OCI-LY3 (cell line): Measurements from ENCODE around the gene ARHGAP42.

ENCODE experiments used
- EZH2phosphoT487 ChIP-seq: fragments of 200-600 bp; shearing (Covaris generic); IDR thresholded peaks from 2 replicates; pipeline ENCODE4 v1.6.1; 2018; ENCODE audit warnings: antibody characterized with exemption, mixed run types, low read depth
- TF ChIP-seq, protein P1 (sequence below): fragments of 200-600, 300-600 bp; sonication (generic); IDR thresholded peaks from 2 replicates; pipeline ENCODE4 v1.5.1; 2014; ENCODE audit warnings: antibody characterized with exemption, low read length, low read depth

DNA sequence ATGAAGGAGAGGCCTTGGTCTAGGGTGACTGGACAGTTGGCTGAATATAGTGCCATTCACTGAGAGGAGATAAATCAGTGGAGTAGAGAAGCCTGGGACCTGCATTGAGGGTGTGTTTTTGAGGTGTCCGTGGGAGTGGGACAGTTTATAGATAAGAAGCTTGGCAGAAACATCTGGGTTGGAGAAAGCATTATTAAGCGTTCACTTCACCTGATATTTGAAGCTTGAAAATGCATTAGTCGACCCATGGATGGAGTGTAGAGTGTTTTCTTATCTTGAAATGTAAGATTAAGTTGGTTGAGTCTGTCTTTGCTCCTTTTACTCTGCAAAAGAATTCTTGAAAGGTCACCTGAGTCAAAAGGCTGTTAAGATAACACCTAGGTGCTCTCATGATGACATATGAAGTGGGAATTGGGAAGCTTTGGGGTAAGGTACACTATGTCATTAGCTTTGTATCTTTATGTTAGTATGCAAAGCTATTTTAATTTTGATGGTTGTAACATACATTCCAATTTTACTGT is 160.7 kb downstream of the ARHGAP42 start:
- TF ChIP-seq, protein P1, sequence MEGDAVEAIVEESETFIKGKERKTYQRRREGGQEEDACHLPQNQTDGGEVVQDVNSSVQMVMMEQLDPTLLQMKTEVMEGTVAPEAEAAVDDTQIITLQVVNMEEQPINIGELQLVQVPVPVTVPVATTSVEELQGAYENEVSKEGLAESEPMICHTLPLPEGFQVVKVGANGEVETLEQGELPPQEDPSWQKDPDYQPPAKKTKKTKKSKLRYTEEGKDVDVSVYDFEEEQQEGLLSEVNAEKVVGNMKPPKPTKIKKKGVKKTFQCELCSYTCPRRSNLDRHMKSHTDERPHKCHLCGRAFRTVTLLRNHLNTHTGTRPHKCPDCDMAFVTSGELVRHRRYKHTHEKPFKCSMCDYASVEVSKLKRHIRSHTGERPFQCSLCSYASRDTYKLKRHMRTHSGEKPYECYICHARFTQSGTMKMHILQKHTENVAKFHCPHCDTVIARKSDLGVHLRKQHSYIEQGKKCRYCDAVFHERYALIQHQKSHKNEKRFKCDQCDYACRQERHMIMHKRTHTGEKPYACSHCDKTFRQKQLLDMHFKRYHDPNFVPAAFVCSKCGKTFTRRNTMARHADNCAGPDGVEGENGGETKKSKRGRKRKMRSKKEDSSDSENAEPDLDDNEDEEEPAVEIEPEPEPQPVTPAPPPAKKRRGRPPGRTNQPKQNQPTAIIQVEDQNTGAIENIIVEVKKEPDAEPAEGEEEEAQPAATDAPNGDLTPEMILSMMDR, result no peak
- TF ChIP-seq EZH2phosphoT487, result no peak
